Measurements from ENCODE around the gene PLEKHN1. TPM values are rescaled to one million over a fixed set of nuclear protein-coding genes. Genes with fewer than 3 reads are reported as not detected.

Gene PLEKHN1
- total and polyA plus RNA-seq, 2 donors (not counting 3 experiments of a cell fraction or from before 2014, with no cell fraction given), result 0.29 to 0.88 TPM

DNA sequence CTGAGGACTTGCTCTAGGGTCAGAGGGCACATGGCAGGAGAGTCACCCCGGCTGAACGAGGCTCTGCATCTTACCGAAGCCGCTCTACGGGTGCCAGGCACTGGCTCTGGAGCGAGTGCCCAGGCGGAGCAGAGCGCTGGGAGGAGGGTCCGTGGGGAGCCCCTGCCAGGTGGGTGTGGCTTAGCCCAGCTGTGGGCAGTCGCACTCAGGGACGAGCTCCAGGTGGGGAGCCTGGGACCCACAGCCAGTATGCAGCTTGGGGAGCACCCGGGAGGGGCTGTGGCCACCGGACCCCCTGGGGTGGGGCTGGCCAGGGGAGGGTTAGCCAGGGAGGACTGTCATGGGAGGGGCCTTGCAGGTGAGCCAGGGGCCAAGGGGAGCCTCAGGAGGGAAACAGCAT lies 57.4 kb downstream of the PLEKHN1 start:
- no peaks in the 10 kb centered on the region for H3K36me3 ChIP-seq (ENCODE audit: control insufficient read depth in 2 of 2, extremely low read depth in 1 of 2, insufficient read depth in 2 of 2, low read length in 2 of 2)
- DNase-seq (ENCODE audit: low read depth, low spot score), result no peak
- ChIA-PET CTCF (interaction anchor here (0.9 to 2.2 kb wide), 4 partner anchors 17 to 40 kb away, joined by 3 to 6 read pairs (median 3); no protein-coding TSS in a partner anchor), POLR2A (no interaction called here)
- H3K4me3 ChIP-seq (replicated peaks in 1 of 3; ENCODE audit: insufficient read depth in 1 of 3, low read depth in 1 of 3, low read length in 3 of 3), result no peak overlapping the region
- no peak overlapping the region for H3K9ac ChIP-seq (replicated peaks; ENCODE audit: extremely low read depth, insufficient read depth, low read length)
- H3K4me2 ChIP-seq (ENCODE audit: insufficient read depth, low read length), result no peak overlapping the region
- TF ChIP-seq MYC (IDR thresholded peaks at IDR 0.05; ENCODE audit: low read depth, low read length), result no peak
- TF ChIP-seq FOS (IDR thresholded peaks at IDR 0.05; ENCODE audit: borderline replicate concordance, insufficient read depth, low read length), result no peak
- TF ChIP-seq JUN (IDR thresholded peaks at IDR 0.05; ENCODE audit: borderline replicate concordance, insufficient read depth, insufficient read length, low read depth), result no peak
- no peak for TF ChIP-seq GATA2 (IDR thresholded peaks at IDR 0.05; ENCODE audit: insufficient read depth, insufficient read length, low read depth, low read length)
- TF ChIP-seq, protein P1, sequence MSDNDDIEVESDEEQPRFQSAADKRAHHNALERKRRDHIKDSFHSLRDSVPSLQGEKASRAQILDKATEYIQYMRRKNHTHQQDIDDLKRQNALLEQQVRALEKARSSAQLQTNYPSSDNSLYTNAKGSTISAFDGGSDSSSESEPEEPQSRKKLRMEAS (IDR thresholded peaks at IDR 0.05; ENCODE audit: insufficient read depth, insufficient read length), result no peak
- no peak for TF ChIP-seq CTCF (IDR thresholded peaks at IDR 0.05; ENCODE audit: extremely low read depth in 1 of 2, insufficient read depth in 1 of 2, low read depth in 1 of 2, low read length in 2 of 2)
- TF ChIP-seq EZH2 (IDR thresholded peaks at IDR 0.05; ENCODE audit: borderline replicate concordance, low read depth, low read length, severe bottlenecking), result no peak
- H3K9me1 ChIP-seq (replicated peaks; ENCODE audit: control insufficient read depth, extremely low read depth, insufficient read depth, low read length), result no peaks in the 10 kb centered on the region
- no peaks in the 10 kb centered on the region for H3K9me3 ChIP-seq (replicated peaks; ENCODE audit: control insufficient read depth, insufficient read depth, low read length)
- no TSS peak for BruUV-seq (replicated peaks)
- H3K27ac ChIP-seq (ENCODE audit: insufficient read depth, low read depth, low read length), result no peak overlapping the region
- no peaks in the 10 kb centered on the region for H3K27me3 ChIP-seq (ENCODE audit: control insufficient read depth in 2 of 2, insufficient read depth in 2 of 2, low read length in 2 of 2)
- intact Hi-C loops (cut with micrococcal nuclease) (no loop called here), dilution Hi-C loops (cut with MboI; ENCODE audit: extremely low pct_ligation_motif_present, low sequenced_read_pairs) (no loop called here)
- no peaks in the 10 kb centered on the region for H3K79me2 ChIP-seq (ENCODE audit: control insufficient read depth, insufficient read depth, low read length)
- H2AFZ ChIP-seq (ENCODE audit: low read depth, low read length), result no peak overlapping the region
- FAIRE-seq, result no peak
- peaks cover 16% of the 10 kb centered on the region for H3K4me1 ChIP-seq (ENCODE audit: control insufficient read depth, extremely low read depth, insufficient read depth, low read length)
- no peaks in the 10 kb centered on the region for H4K20me1 ChIP-seq (replicated peaks; ENCODE audit: control insufficient read depth, extremely low read depth, insufficient read depth, low read length)

Measured in endothelial cell of umbilical vein (primary cell).